ENCODE measurements around the gene RASSF8. TPM values are rescaled to one million over a fixed set of nuclear protein-coding genes. Genes with fewer than 3 reads are reported as not detected.

RASSF8 gene
- total RNA-seq, 1 donor from 2014 or later, result 60.6 TPM

- H3K9me3 Mint-ChIP-seq, result no peaks in the 10 kb centered on the region
- DNase-seq (ENCODE audit: low spot score in 2 of 2, unreplicated experiment in 2 of 2), result no peak
- H3K27ac Mint-ChIP-seq, result peak overlapping the region; percentile 89
- H3K4me3 Mint-ChIP-seq, result no peak overlapping the region
- H3K4me1 Mint-ChIP-seq, result peaks cover 71% of the 10 kb centered on the region
- TF ChIP-seq CTCF (IDR thresholded peaks at IDR 0.05; ENCODE audit: unreplicated experiment), result no peak
- H3K36me3 Mint-ChIP-seq, result no peaks in the 10 kb centered on the region
- H3K27me3 Mint-ChIP-seq (ENCODE audit: low read depth), result no peaks in the 10 kb centered on the region
Measured at GRCh38 chr12:26108915-26109314, 150.4 kb downstream of the RASSF8 start.

GRCh38 chr12:26109343-26109881 lies 150.9 kb downstream of the RASSF8 start:
- peak overlapping the region; percentile 89 for H3K27ac Mint-ChIP-seq
- DNase-seq (ENCODE audit: low spot score in 2 of 2, unreplicated experiment in 2 of 2), result no peak
- H3K9me3 Mint-ChIP-seq, result no peaks in the 10 kb centered on the region
- H3K4me1 Mint-ChIP-seq, result peaks cover 71% of the 10 kb centered on the region
- no peak overlapping the region for H3K4me3 Mint-ChIP-seq
- TF ChIP-seq CTCF (IDR thresholded peaks at IDR 0.05; ENCODE audit: unreplicated experiment), result no peak
- H3K36me3 Mint-ChIP-seq, result no peaks in the 10 kb centered on the region
- H3K27me3 Mint-ChIP-seq (ENCODE audit: low read depth), result no peaks in the 10 kb centered on the region

- Mint-ChIP-seq H3K4me1 (peaks cover 72% of the 10 kb centered on the region), H3K27ac (no peak overlapping the region), H3K4me3 (no peak overlapping the region), H3K36me3 (no peaks in the 10 kb centered on the region), H3K27me3 (ENCODE audit: low read depth) (no peaks in the 10 kb centered on the region), H3K9me3 (no peaks in the 10 kb centered on the region)
- TF ChIP-seq CTCF (IDR thresholded peaks at IDR 0.05; ENCODE audit: unreplicated experiment), result no peak
- no peak for DNase-seq (ENCODE audit: low spot score in 2 of 2, unreplicated experiment in 2 of 2)
Measured at GRCh38 chr12:26112232-26112631, 153.8 kb downstream of the RASSF8 start.

GRCh38 chr12:26112703-26113147 lies 154.2 kb downstream of the RASSF8 start:
- DNase-seq (ENCODE audit: low spot score in 2 of 2, unreplicated experiment in 2 of 2), result no peak
- TF ChIP-seq CTCF (IDR thresholded peaks at IDR 0.05; ENCODE audit: unreplicated experiment), result no peak
- no peaks in the 10 kb centered on the region for H3K9me3 Mint-ChIP-seq
- no peaks in the 10 kb centered on the region for H3K27me3 Mint-ChIP-seq (ENCODE audit: low read depth)
- peak overlapping the region; percentile 67 for H3K4me3 Mint-ChIP-seq
- H3K4me1 Mint-ChIP-seq, result peaks cover 68% of the 10 kb centered on the region
- H3K27ac Mint-ChIP-seq, result peak overlapping the region; percentile 45
- no peaks in the 10 kb centered on the region for H3K36me3 Mint-ChIP-seq

GRCh38 chr12:26113181-26113654 lies 154.7 kb downstream of the RASSF8 start:
- Mint-ChIP-seq H3K4me3 (peak overlapping the region; percentile 67), H3K27me3 (ENCODE audit: low read depth) (no peaks in the 10 kb centered on the region), H3K4me1 (peaks cover 63% of the 10 kb centered on the region)

More at GRCh38 chr12:26113181-26113654, 154.7 kb downstream of the RASSF8 start:
- no peak for DNase-seq (ENCODE audit: low spot score in 2 of 2, unreplicated experiment in 2 of 2)
- TF ChIP-seq CTCF (IDR thresholded peaks at IDR 0.05; ENCODE audit: unreplicated experiment), result no peak
- Mint-ChIP-seq H3K36me3 (no peaks in the 10 kb centered on the region), H3K9me3 (no peaks in the 10 kb centered on the region), H3K27ac (peak overlapping the region; percentile 70)

Measured in mesothelial cell of epicardium (in vitro differentiated cells).